Ecto neural progenitor cell (in vitro differentiated cells): ENCODE measurements around the gene MNX1.

ENCODE experiments used
- DNase-seq: peaks from one replicate; pipeline ENCODE4 v3.0.0-alpha.2; 2018; ENCODE audit warnings: low spot score

Gene MNX1

DNA sequence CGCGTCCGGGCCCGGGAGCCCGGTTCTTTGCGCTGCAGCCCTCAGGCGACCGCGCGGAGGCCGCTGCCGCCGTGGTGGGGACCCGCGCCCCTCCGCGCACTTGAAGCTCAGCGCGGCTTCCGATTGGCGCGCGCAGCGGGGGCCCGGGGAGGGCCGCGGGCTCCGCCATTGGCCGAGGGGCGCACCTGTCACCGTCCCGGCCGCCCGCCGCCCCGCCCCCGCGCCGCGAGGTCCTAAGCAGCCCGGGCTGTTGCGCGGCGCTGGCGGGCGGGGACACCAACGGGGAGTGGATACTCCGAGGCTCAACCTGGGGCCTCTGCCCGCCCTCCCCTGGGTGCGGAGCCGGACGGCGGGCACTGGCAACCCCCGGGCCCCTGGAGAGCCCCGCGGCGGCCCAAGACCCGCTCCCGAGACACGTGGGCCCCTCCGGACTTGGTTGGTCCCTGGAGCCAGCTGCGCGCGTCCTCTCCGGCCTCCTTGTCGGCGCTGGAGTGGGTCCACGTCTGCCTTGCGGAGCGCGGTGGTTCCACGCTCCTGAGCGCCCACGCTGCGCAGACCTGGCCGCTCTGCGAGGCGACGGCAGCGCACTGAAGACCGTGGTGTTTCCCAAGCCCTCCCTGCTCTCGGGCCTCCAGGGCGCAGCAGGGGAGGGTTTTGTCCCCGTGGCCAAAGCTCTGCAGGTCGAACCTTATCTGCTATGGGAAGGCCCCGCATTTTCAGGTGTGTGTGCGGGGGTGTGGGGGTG, at the start of gene MNX1:
MNX1 (minus strand) TSS at position 76 of the 745 bp plus-strand sequence. CDS start 313 bp downstream, outside the sequence.
- peak; percentile 88 for DNase-seq

DNA sequence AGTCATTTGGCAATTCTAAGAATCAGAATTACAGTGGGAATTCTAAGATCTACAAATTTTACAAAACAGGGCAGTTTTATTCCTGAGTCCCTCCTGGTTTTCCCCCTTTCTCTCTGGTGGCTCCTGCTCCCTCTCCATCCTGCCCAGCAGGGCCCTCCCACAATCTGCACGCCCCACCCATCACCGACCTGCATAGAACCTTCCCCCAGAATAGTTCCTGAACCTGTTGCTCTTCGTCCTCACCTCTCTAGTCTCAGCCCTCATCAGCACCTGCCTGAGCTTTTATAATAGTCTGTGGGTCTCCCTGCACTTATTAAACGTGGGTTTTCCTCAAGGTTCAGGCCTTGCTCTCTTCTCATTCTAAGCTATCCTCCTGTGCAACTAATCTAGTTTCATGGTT, 49.1 kb upstream of the MNX1 start:
- DNase-seq = no peak

DNA sequence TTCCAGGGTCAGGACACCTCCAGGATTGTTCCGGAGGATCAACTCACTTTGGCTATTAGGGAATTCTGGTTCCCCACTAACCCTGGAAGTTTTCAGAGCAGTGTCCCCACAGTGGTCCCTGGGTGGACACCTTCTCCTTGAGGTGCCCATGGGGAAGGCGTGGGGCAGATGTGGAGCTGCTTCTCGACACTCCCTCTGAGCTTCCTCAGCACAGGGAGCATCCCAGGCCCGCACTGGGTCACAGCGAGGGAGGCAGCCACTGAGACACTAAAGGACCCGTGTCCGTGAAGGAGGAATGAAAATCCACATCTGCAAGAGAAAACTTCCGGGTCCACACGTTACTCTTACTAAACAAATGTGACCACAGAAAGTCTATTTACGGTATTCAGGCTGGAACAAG, 48.2 kb upstream of the MNX1 start:
- no peak for DNase-seq

DNA sequence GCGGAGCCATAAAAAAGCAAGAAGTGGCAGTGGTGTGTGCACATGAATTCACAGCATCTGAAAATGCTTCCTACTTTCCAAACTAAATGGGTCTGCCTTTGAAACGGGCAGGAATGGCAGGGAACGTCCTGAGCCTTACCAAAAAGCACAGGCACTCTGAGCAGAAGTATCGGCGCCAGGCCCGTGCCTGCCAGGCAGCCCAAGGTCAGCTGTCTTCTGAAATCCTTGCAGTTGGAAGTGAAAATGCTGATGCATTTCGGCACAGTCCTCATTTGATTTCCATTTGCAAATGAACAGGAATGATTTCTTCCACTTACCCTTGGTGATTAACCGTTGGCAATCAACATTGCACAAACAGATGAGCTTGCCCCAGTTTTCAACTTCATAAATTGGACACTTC, 47.6 kb upstream of the MNX1 start:
- DNase-seq = no peak

DNA sequence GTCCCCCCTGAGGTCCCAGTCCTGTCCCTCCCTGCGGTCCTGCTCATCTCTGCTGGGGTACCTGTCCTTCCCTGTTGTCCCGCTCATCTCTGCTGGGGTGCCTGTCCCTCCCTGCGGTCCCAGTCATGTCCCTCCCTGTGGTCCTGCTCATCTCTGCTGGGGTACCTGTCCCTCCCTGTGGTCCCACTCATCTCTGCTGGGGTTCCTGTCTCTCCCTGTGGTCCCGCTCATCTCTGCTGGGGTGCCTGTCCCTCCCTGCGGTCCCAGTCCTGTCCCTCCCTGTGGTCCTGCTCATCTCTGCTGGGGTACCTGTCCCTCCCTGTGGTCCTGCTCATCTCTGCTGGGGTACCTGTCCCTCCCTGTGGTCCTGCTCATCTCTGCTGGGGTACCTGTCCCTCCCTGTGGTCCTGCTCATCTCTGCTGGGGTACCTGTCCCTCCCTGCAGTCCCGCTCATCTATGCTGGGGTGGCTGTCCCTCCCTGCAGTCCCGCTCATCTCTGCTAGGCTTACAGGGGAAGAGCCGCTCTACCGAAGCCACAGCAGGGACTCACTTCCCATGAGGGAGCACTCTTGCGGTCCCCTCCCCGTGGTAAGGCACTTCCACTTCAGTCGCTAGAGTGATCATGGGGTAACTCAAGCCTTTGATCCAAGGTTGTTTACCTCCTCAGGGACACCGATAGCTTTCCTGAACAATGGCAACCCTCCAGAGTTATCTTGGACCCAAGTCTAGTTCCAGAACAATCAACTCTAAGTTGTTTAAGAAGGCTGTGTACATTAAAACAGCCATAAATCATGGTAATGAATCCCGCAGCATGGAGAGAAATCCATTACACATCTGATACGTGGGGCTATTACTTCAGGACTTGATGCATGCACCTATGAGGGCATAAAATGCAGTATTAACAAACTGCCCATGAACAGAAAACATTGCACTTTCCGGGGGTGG, 46.8 kb upstream of the MNX1 start:
- no peak for DNase-seq

DNA sequence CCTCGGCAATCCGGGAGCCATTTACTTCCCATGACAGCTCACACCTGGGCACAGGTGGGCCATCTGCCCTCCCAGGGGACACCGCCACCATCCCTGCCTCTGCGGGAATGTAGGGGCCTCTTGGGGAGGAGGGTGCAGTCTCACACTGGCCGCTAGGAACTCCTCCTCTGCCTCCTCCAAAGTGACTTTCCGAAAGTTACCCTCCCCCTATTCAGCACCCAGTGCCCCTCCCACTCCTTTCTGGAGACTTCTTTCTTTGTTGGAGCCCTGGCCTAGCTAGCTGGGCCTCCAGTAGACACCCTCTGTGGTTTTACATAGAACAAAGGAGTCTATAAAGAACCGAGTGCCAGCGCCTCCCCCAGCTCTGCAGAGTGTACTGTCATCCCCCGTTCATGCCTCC, 45.8 kb upstream of the MNX1 start:
- DNase-seq = no peak

DNA sequence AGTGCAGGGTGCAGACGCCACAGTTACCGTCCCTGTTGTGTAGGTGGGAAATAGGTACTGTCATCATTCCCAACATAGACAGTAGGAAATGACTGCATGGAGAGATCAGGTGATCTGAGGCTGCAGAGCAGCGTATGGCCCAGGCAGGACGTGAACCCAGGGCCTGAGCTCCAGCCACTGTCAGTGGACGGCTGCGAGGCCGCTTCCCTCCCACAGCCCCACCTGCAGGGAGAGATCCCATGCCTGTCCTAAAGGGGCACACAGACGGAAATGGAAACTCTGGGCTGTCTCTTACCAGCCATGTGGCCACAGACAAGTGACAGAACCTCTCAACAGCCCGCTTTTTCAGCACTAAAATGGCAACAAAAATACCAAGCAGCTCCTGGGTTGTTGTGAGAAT, 44.5 kb upstream of the MNX1 start:
- DNase-seq = peak; percentile 36

DNA sequence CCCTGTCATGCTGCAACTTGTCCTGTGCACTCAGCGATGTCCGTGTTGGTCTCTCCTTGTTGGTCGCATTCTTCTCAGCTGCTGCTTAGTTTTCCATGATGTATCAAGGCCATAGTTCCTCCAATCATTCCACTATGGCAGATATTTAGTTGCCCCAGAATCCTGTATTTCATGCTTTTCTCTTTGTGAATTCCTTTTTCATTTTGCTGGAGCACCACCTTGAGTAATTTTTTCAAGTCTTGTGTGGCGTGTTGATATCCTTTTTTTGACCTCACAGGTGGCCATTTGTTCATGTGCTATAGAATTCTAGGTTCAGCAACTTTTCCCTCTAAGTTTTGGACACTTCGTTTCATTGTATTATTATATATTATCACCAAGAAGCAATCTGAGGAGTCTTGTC, 42.7 kb upstream of the MNX1 start:
- DNase-seq = no peak

DNA sequence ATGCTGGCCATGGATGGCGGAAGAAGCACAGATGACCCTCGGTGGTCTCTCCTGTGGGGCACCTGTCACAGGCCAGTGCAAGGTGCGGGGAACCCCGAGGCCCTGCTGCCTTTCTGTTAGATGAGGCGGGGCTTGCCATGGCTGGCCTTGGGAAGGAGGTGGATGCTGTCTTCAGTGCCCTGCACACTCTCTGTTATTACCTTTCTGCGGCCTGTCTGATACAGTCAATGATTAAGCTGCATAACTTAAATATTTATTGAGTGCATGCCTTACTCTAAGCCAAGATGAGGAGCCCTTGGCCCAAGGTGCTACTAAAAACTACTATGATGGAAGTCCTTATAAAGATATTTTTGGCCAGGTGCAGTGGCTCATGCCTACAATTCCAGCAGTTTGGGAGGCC, 36.7 kb upstream of the MNX1 start:
- DNase-seq = peak; percentile 25

DNA sequence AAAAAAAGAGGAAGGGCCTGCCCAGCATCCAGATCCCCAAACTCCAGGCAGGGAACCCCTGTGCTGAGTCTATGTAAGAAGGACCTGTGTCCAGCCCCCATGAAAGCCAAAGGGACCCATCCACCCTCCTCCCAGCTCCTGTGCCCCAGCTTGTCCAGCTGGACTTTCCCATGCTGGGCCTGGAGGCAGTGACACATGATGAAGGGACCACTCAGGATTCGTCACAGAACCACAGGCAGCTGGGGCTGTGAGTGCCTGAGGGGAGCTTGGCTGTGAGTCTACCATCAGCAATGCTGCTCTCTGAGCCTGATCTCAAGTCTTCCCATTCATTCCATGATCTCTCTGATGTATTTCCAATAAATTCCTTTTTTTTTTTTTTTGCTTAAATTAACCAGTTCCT, 36.2 kb upstream of the MNX1 start:
- DNase-seq = peak; percentile 47

DNA sequence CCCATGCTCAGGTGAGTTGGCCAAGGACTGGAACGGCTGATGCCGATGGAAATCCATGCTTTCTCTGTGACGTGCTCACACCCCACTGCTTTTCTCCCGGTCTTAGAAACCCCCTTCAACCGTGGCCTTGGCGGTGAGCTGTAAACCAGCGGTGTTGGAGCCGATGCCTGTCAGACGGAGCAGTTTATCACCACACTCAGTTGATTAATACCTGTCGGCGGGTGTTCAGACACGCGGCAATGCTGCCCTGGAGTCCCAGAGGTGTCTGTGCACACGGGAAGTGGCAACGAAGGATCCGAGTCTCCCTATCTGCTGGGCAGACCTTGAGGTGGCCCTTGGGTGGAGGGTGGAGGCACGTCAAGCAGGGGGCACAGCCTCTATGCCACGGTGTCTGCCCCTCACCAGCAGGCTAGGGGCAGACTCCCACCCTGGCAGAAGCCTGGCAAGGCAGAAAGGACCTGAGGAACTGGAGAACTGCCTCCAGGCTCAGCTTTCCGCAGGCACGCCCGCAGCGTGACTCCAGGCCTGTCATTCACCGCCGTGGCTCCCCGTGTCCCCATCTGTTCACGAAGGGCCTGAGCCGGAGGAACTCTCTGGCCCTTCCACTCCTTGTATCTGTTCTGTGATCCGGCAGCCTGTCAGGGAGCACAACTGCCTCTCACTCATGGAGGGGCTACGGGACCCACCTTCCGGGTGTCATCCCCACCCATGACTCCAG, 34.6 kb upstream of the MNX1 start:
- no peak for DNase-seq

DNA sequence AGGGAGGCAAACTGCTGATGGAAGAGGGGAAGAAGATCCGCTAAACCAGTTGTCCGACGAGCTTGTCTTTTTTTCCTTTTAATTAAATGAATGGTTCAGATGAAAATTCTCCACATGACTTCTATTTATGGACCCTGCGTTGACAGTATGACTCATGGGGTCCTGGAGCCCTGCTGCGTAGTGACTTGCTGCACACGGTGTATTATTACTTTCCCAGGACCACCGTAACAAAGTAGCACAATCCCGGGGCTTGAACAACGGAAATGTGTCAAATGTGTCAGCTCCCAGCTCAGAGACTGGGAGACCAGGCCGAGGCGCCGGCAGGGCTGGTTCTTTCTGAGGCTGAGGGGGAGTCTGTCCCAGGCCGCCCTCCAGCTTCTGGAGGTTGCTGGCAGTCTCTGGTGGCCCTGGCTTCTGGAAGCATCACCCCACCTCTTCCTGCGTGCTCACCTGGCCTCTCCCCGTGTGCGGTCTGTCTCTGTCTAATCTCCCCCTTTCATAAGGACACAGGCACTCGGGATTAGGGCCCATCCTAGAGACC, 33.8 kb upstream of the MNX1 start:
- no peak for DNase-seq

DNA sequence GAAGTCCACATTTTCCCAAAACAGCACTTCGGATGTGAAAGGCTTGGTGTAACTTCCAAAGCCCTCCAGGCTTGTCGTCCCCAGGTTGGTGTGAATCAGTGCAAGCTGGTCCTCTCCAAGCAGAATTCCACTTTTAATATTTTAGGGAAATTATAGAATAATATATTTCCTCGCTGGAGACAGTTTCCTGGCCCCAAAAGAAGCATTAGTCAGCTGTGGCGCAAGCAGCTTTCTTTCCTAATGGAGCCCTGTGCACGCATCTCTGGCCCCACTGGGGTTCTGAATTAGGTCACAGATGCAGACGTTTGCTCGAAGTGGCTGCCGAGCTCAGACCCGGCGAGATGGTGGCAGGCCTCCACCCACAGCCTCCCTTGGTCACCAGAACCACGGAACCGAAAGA, 33.3 kb upstream of the MNX1 start:
- no peak for DNase-seq

DNA sequence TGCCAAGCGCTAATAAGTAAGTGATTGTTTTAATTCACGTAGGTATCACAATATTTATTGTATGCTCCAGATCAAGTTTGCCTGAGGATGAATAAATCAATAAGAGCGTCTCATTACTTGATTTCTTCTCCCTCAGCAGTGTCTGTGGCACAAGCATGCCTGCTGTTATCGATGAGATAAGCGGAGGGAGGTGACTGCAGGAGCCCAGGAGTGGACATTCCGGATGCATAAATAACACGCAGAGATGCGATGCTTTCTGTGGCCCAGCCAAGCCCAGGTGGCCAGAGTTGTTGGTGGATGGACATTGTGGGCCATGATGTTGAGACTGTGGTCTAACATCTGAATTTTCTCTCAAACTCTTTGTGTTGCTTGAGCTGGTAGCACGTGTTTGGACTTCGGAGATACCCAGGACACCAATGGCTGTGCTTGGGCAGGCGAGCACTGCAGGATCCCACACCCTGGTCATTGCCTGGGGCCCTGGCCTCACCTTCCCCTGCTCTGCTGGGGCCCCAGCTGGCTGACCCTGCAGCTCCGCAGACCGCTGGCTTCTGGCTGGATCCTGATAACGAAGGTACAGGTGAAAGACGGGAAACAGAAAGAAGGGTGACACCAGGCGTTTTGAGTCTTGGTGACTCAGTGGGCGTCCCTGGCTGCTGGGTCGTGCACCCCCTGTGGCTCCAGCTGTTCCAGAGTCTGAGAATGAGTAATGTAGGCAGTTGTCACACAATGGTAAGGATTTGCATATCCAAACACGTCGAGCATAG, 31.2 kb upstream of the MNX1 start:
- DNase-seq = no peak

DNA sequence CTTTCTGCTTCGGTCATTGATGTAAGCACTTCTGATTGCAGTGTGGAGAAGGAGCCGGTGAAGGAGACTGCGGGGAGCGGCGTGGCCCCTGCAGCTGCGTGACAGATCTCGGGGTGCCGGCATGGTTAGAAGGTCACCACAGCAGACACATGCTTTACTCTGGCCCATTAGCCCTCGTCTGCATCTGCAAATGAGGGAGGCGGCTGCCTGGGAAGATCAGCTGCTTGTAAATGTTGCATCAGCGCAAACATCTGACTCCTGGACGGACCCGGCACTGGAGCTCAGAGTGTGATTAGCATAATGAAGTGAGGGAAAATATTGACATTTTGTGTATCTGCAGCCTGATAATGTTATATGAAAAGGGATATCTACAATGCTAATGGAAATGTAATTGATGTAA, 30.5 kb upstream of the MNX1 start:
- no peak for DNase-seq

DNA sequence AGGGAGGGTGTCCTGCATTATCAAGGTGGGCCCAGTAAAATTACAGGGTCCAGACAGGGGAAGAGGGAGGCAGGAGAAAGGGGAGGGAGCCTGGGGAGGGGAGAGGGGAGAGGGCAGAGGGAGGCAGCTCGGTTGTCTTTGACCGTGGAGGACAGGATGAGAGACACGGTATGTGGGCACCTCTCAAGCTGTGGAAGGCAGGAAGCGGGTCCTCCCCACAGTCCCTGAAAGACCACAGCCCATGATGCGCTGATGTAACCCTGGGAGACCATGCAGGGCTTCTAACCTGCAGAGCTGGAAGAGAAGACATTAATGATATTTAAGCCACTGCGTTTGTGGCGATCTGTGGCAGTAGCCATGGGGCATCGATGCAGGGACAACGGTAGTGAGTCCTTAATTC, 27.2 kb upstream of the MNX1 start:
- no peak for DNase-seq

DNA sequence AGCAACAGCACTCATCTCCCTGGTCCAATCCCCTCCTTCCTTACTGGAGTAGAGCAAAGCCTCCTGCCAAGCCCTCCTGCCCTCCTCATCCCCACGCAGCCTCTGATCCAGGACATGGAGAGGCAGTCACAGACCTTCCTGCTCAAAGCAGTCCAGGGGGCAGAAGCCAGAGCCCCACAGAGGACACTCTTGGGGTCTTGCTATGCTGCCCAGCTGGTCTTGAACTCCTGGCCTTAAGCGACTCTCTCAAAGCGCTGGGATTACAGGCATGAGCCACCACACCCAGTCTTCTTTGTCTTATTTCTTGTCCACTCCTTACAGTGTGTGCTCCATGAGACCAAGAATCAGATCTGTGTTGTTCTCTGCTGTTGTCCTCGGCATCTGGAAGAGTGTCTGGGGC, 26.6 kb upstream of the MNX1 start:
- DNase-seq = no peak

DNA sequence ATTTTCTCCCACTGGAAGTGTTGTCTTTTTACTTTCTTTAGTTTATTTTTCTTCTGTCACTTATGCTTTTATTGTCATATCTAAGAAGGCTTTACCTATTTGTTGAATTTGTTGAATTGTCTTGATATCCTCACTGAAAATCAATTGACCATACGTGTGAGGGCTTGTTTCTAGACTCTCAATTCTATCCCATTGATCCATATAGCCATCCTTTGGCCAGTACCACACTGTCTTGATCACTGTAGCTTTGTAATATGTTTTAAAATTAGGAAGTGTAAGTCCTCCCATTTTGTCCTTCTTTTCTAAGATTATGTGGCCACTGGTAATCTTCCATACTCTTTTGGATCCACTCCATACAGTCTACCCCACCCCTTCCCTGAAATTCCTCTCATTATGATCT, 25.5 kb upstream of the MNX1 start:
- DNase-seq = no peak

DNA sequence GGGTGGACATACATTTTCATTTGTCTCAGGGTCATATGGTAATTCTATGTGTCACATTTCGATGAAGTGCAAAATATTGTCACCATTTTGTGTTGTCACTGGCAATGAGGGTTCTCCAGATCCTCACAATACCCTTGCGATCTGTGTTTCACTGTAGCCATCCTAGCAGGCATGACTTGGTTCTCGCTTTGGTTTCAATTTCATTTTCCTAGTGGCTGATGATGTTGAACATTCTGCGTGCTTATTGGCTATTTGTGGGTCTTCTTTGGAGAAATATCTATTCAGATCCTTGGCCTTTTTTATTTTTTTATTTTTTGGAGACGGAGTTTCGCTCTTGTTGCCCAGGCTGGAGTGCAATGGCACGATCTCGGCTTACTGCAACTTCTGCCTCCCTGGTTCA, 24.8 kb upstream of the MNX1 start:
- DNase-seq = no peak

DNA sequence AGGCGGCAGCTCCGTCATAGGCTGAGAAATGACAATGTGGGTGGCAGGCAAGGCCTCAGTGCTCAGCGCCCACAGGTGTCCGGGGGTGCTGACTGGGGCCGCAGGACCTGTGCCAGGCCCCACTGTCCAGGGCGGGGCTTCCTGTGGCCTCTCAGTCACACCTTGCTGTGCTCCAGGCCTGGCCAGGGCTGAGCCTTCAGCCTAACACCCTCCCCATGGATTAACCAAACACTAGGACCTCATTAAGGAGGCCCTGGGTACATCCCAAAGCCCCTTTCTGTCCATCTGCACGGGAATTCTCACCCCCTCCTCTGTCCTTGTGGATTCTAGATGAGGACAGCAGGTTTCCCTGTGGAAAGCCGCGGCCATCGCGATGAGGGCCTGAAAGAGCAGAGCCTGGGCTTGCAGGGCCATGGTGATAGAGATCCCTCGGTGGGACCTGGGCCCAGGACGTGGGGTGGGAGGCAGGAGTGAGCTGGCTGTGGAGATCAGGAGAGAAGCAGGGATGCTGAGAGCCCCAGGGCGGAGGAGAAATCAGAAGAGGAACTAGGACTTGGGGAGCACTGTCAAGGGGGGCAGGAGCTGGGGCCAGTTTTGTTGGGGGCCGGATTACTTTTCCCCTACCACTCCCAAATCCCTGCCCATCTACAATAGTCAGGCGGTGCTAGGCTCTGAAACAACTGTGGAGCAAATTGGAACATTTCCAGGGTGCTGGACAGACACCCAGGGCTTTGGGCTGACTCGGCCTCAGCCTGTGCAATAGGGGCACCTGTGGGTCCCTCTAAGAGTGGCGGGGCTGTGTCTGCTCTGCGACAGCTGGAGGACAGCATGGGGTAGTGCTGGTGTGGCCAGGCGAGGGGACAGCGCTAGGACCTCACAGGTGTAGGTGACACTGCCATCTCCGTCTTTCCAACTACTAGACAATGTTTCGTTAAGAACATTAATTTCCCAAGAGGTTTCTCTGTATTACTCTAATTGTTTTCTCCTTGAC, 23.3 kb upstream of the MNX1 start:
- DNase-seq = no peak
